Testis (tissue), 3 donors: ENCODE measurements around the gene MIPEP. TPM values are rescaled to one million over a fixed set of nuclear protein-coding genes. Genes with fewer than 3 reads are reported as not detected.

Source experiments
- DNase-seq: peaks from one replicate; pipeline ENCODE4 v3.0.0-alpha.2; 2019
- H3K27ac ChIP-seq, 2 donors: fragments of 200-600 bp; sonication (generic); one replicate each; pipeline ENCODE4 v1.5.1; 2019
- H3K27me3 ChIP-seq: fragments of 200-600 bp; sonication (generic); one replicate; pipeline ENCODE4 v1.5.1; 2019
- H3K36me3 ChIP-seq: fragments of 200-600 bp; sonication (generic); one replicate; pipeline ENCODE4 v1.5.1; 2017; ENCODE audit warnings: low read depth; ENCODE audit errors: missing control alignments
- H3K4me1 ChIP-seq: fragments of 200-600 bp; sonication (generic); one replicate; pipeline ENCODE4 v1.5.1; 2019
- H3K4me3 ChIP-seq, 2 donors: fragments of 200-600 bp; sonication (generic); one replicate each; pipeline ENCODE4 v1.5.1; 2017 to 2019
- H3K9me3 ChIP-seq: fragments of 200-600 bp; sonication (generic); one replicate; pipeline ENCODE4 v1.5.1; 2017
- CTCF ChIP-seq, 3 experiments: fragments of 450-650 bp in 2 of 3; fragments of 200-600 bp in 1 of 3; sonication (generic) in 1 of 3; IDR thresholded peaks; one replicate each; pipeline ENCODE4 v1.5.1; 2016 to 2019; ENCODE audit warnings: antibody characterized with exemption in 3 of 3, mild to moderate bottlenecking in 2 of 3, moderate library complexity in 1 of 3
- POLR2A ChIP-seq: fragments of 450-650 bp; IDR thresholded peaks from one replicate; pipeline ENCODE4 v1.6.1; 2017; ENCODE audit warnings: antibody characterized with exemption, mild to moderate bottlenecking, moderate library complexity
- WGBS, 2 donors: methylation state at CpG; one replicate each; pipeline ENCODE4 v1.1.5; 2018; 5-methylcytosine and 5-hydroxymethylcytosine counted together
- intact Hi-C: fragments of 100-400 bp; cut with DNase I; formaldehyde crosslinking; loops from one replicate; pipeline ENCODE4 v1.15.1; 2023; ENCODE audit warnings: low total_unique reads
- polyA plus RNA-seq: library from polyadenylated mRNA; stranded (reverse); fragments of 350-450 nt; fragmentation: Illumina TruSeq; extraction: RNeasy Lipid Tissue Mini Kit (QIAGEN cat#74804); gene quantifications from one replicate; pipeline ENCODE4 v1.2.3, GENCODE V29; 2014; ENCODE audit warnings: low read depth, low replicate concordance; ENCODE audit not compliant: insufficient read depth
- total RNA-seq, 2 donors: library from RNA; depleted of rRNA; stranded (reverse); fragments of >200 nt; gene quantifications; one replicate each; pipeline ENCODE4 v1.2.3, GENCODE V29; 2016

The MIPEP gene
- total and polyA plus RNA-seq, 3 donors from 2014 or later, result 25.7 to 29.4 (median 27.6) TPM

GRCh38 chr13:23859904-23860303, 29.3 kb downstream of the MIPEP start:
- TF ChIP-seq POLR2A (no peak), CTCF (IDR thresholded peaks at IDR 0.05) (no peak)
- no peaks in the 10 kb centered on the region for H3K36me3 ChIP-seq
- H3K27ac ChIP-seq, result no peak overlapping the region
- no peak for DNase-seq
- intact Hi-C loops, result loop anchor here (10.0 kb wide), 1 partner anchor 395 kb away; no protein-coding TSS in a partner anchor
- H3K4me1 ChIP-seq, result no peaks in the 10 kb centered on the region
- H3K4me3 ChIP-seq, result no peak overlapping the region
- no peaks in the 10 kb centered on the region for H3K27me3 ChIP-seq
- H3K9me3 ChIP-seq, result no peaks in the 10 kb centered on the region
- 91 to 97% methylated on average over 2 of the region's 2 CpGs for WGBS, 2 donors

GRCh38 chr13:23859455-23859854, 29.7 kb downstream of the MIPEP start:
- Histone ChIP-seq H3K4me1 (no peaks in the 10 kb centered on the region), H3K36me3 (no peaks in the 10 kb centered on the region), H3K4me3 (no peak overlapping the region), H3K9me3 (no peaks in the 10 kb centered on the region), H3K27me3 (no peaks in the 10 kb centered on the region), H3K27ac (no peak overlapping the region)
- TF ChIP-seq POLR2A (no peak), CTCF (IDR thresholded peaks at IDR 0.05) (no peak)
- intact Hi-C loops, result no loop called here
- no peak for DNase-seq

GRCh38 chr13:23858546-23858945, 30.7 kb downstream of the MIPEP start:
- no peak overlapping the region for H3K27ac ChIP-seq
- no peaks in the 10 kb centered on the region for H3K36me3 ChIP-seq
- TF ChIP-seq CTCF (IDR thresholded peaks at IDR 0.05) (no peak), POLR2A (no peak)
- no peaks in the 10 kb centered on the region for H3K4me1 ChIP-seq
- no peak for DNase-seq
- 87 to 90% methylated on average over 5 of the region's 5 CpGs for WGBS, 2 donors
- no peaks in the 10 kb centered on the region for H3K27me3 ChIP-seq
- no peak overlapping the region for H3K4me3 ChIP-seq
- no peaks in the 10 kb centered on the region for H3K9me3 ChIP-seq
- intact Hi-C loops, result no loop called here

- H3K36me3 ChIP-seq, result no peaks in the 10 kb centered on the region
- H3K9me3 ChIP-seq, result no peaks in the 10 kb centered on the region
- intact Hi-C loops, result no loop called here
- H3K27me3 ChIP-seq, result no peaks in the 10 kb centered on the region
- H3K4me3 ChIP-seq, result no peak overlapping the region
- TF ChIP-seq CTCF (IDR thresholded peaks at IDR 0.05) (no peak), POLR2A (no peak)
- no peak overlapping the region for H3K27ac ChIP-seq
- no peak for DNase-seq
- 74 to 82% methylated on average over 5 of the region's 5 CpGs for WGBS, 2 donors
- H3K4me1 ChIP-seq, result no peaks in the 10 kb centered on the region
Measured at GRCh38 chr13:23856008-23856750, 33.0 kb downstream of the MIPEP start.

- Histone ChIP-seq H3K36me3 (no peaks in the 10 kb centered on the region), H3K27ac (no peak overlapping the region), H3K4me1 (no peaks in the 10 kb centered on the region), H3K4me3 (no peak overlapping the region), H3K9me3 (no peaks in the 10 kb centered on the region), H3K27me3 (no peaks in the 10 kb centered on the region)
- intact Hi-C loops, result no loop called here
- WGBS, 2 donors, result 93 to 96% methylated on average over 3 of the region's 3 CpGs
- TF ChIP-seq POLR2A (no peak), CTCF (IDR thresholded peaks at IDR 0.05) (no peak)
- DNase-seq, result no peak
Measured at GRCh38 chr13:23855360-23855759, 33.8 kb downstream of the MIPEP start.
